ENCODE results near the gene MMP25. TPM values are rescaled to one million over a fixed set of nuclear protein-coding genes. Genes with fewer than 3 reads are reported as not detected.
A peak's percentile ranks its signal among the peaks of the same experiment; 100 is the strongest.

MMP25 gene
- total and polyA plus RNA-seq, 11 donors = 0.32 to 3.0 (median 0.93) TPM

DNA sequence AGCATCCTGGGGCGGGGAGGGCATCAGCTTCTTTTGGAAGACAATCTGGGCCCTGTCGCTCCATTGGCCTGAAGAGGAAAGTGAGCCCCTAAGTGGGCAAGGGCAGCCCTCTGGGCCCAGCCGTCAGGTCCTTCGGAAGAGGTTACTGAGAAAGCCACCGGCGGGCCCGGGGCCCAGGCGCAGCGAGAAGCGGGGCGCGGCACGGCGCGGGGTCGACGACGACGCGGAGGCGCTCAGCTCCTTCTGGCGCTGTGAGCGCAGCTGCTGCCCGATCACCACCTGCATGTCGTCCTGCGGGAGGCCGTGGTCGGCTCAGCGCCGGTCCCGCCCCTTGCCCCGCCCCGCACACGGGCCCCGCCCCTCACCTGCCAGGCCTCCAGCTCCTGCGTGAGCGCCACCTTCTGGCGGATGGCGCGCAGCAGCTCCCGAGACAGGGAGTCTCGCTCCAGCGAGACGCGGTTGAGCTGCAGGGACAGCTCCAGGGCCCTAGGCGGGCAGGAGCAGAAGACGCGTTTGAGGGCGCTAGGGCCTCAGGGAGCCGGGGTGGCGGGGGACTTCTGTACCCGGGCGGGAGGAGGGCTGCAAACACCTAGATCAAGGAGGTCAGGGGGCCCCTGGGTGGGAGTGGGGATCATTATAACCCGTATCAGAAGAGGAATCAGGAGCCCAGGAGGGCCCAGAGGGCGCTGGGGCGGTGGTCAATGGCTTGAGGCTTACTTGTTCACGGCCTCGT lies 18.2 kb upstream of the MMP25 start:
- DNase-seq = peak; percentile 64 to 91 (median 83)
- no peak for TF ChIP-seq POLR2A (IDR thresholded peaks at IDR 0.05)
- TF ChIP-seq, protein P1, sequence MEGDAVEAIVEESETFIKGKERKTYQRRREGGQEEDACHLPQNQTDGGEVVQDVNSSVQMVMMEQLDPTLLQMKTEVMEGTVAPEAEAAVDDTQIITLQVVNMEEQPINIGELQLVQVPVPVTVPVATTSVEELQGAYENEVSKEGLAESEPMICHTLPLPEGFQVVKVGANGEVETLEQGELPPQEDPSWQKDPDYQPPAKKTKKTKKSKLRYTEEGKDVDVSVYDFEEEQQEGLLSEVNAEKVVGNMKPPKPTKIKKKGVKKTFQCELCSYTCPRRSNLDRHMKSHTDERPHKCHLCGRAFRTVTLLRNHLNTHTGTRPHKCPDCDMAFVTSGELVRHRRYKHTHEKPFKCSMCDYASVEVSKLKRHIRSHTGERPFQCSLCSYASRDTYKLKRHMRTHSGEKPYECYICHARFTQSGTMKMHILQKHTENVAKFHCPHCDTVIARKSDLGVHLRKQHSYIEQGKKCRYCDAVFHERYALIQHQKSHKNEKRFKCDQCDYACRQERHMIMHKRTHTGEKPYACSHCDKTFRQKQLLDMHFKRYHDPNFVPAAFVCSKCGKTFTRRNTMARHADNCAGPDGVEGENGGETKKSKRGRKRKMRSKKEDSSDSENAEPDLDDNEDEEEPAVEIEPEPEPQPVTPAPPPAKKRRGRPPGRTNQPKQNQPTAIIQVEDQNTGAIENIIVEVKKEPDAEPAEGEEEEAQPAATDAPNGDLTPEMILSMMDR (IDR thresholded peaks at IDR 0.05) = peak; percentile 55 to 77 (median 64)
- Histone ChIP-seq H3K27ac (no peak overlapping the region), H3K36me3 (peaks cover 0 to 23% (median 19%) of the 10 kb centered on the region in 9 donors), H3K9me3 (no peaks in the 10 kb centered on the region), H3K4me3 (peak overlapping the region in 2 of 12 donors; percentile 2 to 26), H3K4me1 (peaks cover 0 to 48% (median 23%) of the 10 kb centered on the region in 12 donors), H3K27me3 (peaks cover 6 to 48% (median 29%) of the 10 kb centered on the region in 9 donors)
- ATAC-seq = peak in 3 of 4 donors; percentile 32 to 34 (median 34)
- WGBS, 4 donors = 20 to 43% (median 25%) methylated on average over 6 to 58 of the region's 58 CpGs
- intact Hi-C loops (cut with DNase I) = no loop called here

DNA sequence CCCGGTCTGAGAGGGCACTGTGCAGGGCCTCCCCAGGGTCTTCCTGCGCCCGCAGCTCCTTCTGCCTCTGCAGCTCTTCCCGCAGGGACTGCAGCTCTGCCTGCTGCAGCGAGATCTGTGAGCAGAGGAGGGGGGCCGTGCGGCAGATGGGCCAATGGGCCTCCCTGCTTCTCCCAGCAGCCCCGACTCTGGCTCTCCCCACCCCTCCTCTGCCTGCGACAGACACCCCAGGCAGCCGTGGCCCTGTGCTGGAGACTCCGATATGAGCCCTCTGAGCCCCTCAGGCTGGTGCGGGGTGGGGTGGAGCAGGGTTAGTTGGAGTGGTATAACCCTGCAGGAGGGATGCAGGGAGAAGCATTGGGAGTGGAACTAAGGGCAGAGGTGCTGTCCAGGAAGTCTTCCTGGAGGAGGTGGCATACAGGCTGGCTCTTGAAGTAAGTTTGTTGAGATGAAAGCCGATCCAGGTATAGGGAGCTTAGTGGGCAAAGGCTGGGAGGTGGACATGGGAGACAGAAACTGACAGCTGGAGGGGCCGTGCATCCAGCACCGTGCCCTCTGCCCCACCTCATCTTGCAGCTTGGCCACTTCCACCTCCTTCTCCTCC lies 17.5 kb upstream of the MMP25 start:
- peaks cover 7 to 54% (median 29%) of the 10 kb centered on the region in 9 donors for H3K27me3 ChIP-seq
- DNase-seq (no peak), ATAC-seq (no peak)
- no peak for TF ChIP-seq POLR2A (IDR thresholded peaks at IDR 0.05)
- TF ChIP-seq, protein P1 (IDR thresholded peaks at IDR 0.05) = no peak
- H3K4me3 ChIP-seq = peak overlapping the region in 1 of 12 donors; percentile 2
- intact Hi-C loops (cut with DNase I) = no loop called here
- no peak overlapping the region for H3K27ac ChIP-seq
- no peaks in the 10 kb centered on the region for H3K9me3 ChIP-seq
- WGBS, 4 donors = 25 to 50% (median 33%) methylated on average over 6 to 15 of the region's 15 CpGs
- H3K36me3 ChIP-seq = peaks cover 0 to 23% (median 19%) of the 10 kb centered on the region in 9 donors
- peaks cover 0 to 41% (median 18%) of the 10 kb centered on the region in 12 donors for H3K4me1 ChIP-seq

DNA sequence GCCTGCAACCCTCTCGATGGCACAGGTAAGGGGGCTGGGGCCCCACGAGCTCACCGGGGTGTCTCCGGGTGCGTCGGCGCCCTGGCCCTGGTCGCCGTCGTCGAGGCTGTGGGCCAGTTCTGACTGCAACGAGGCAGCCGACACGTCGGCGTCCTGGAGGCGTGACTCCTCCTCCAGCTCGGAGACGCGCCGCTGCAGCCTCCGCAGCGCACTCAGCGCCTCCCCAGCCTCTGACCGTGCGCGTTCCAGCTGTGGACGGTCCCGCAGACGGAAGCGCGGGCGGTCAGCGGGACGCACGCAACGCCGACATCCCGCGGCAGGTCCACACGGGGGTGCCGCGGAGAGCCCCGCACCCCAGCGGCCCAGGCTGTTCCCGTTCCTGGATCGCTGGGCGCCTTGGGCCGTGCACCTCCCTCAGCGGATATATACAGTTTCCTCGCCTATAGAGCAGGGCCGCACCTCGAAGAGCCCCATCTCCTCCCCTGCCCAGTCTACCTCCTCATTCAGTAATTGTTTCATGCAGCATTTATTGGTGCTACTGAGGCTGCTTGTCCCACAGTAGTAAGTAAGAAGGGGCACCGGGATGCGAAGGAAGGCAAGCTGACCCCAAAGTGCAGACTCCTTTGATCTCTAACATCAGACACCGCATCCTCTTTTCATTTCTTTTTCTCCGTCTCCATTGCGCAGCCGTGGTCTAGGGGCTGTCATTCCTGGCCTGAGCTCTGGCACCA lies 16.7 kb upstream of the MMP25 start:
- Histone ChIP-seq H3K4me3 (peak overlapping the region in 7 of 12 donors; percentile 2 to 44 (median 21)), H3K27me3 (peaks cover 8 to 61% (median 37%) of the 10 kb centered on the region in 9 donors), H3K4me1 (peaks cover 0 to 36% (median 14%) of the 10 kb centered on the region in 12 donors), H3K27ac (no peak overlapping the region), H3K9me3 (no peaks in the 10 kb centered on the region), H3K36me3 (peaks cover 0 to 23% (median 19%) of the 10 kb centered on the region in 9 donors)
- peak in 1 of 5 donors; percentile 77 for DNase-seq
- peak in 1 of 4 donors; percentile 8 for ATAC-seq
- intact Hi-C loops (cut with DNase I) = loop anchor here in 1 of 10 donors (5.0 kb wide), 1 partner anchor 138 kb away; no protein-coding TSS in a partner anchor
- WGBS, 4 donors = 10 to 34% (median 22%) methylated on average over 18 to 59 of the region's 59 CpGs
- TF ChIP-seq, protein P1 (IDR thresholded peaks at IDR 0.05) = no peak
- no peak for TF ChIP-seq POLR2A (IDR thresholded peaks at IDR 0.05)
